CD14-positive monocyte (primary cell): ENCODE measurements around the gene COPS9. TPM values are rescaled to one million over a fixed set of nuclear protein-coding genes. Genes with fewer than 3 reads are reported as not detected.

Source experiments
- DNase-seq, 3 donors: peaks; one replicate each; pipeline ENCODE4 v3.0.0-alpha.2; 2011 to 2022
- H2AFZ ChIP-seq: 2 replicates; pipeline ENCODE4 v1.6.0; 2012; ENCODE audit warnings: mild to moderate bottlenecking, low read depth, low read length, inconsistent platforms; ENCODE audit not compliant: insufficient read depth, poor library complexity, severe bottlenecking
- H3K27ac ChIP-seq, 2 donors: 1 replicate in 1 of 2; 2 replicates in 1 of 2; pipeline ENCODE4 v1.5.1; 2012 to 2013; ENCODE audit warnings: low read length in 2 of 2, control low read depth in 1 of 2, inconsistent platforms in 1 of 2, low read depth in 1 of 2, mild to moderate bottlenecking in 1 of 2
- H3K27me3 ChIP-seq, 2 donors: one replicate each; pipeline versions ENCODE4 v1.6.0 to v1.6.1; 2011 to 2013; ENCODE audit warnings: low read length in 2 of 2; ENCODE audit not compliant: control insufficient read depth in 2 of 2, insufficient read depth in 2 of 2
- H3K36me3 ChIP-seq, 2 donors: replicated peaks in 1 of 2; 1 replicate in 1 of 2; 2 replicates in 1 of 2; pipeline versions ENCODE4 v1.5.1 to v1.6.1; 2012 to 2013; ENCODE audit warnings: low read length in 2 of 2, control low read depth in 1 of 2, inconsistent platforms in 1 of 2, mild to moderate bottlenecking in 1 of 2; ENCODE audit not compliant: insufficient read depth in 2 of 2, control insufficient read depth in 1 of 2
- H3K4me1 ChIP-seq, 2 donors: 1 replicate in 1 of 2; 2 replicates in 1 of 2; pipeline versions ENCODE4 v1.5.1 to v1.6.1; 2012 to 2013; ENCODE audit warnings: low read length in 2 of 2, control low read depth in 1 of 2, inconsistent platforms in 1 of 2, mild to moderate bottlenecking in 1 of 2, moderate library complexity in 1 of 2; ENCODE audit not compliant: insufficient read depth in 2 of 2, control insufficient read depth in 1 of 2
- H3K4me2 ChIP-seq: replicated peaks from 2 replicates; pipeline ENCODE3; 2012; ENCODE audit warnings: low read length, moderate library complexity, mild to moderate bottlenecking; ENCODE audit not compliant: poor library complexity, severe bottlenecking; ENCODE audit errors: extremely low read depth
- H3K4me3 ChIP-seq, 3 experiments: fragments of 200-600 bp in 1 of 3; sonication (generic) in 1 of 3; replicated peaks in 1 of 3; 1 replicate in 2 of 3; 2 replicates in 1 of 3; pipeline ENCODE4 v1.5.1; 2011 to 2013; ENCODE audit warnings: low read length in 3 of 3, mild to moderate bottlenecking in 3 of 3, control low read depth in 2 of 3, low read depth in 2 of 3, inconsistent platforms in 1 of 3, moderate library complexity in 1 of 3
- H3K79me2 ChIP-seq: 2 replicates; pipeline ENCODE4 v1.6.0; 2012; ENCODE audit warnings: mild to moderate bottlenecking, control low read depth, inconsistent platforms, low read length, moderate library complexity; ENCODE audit not compliant: insufficient read depth
- H3K9ac ChIP-seq: 2 replicates; pipeline ENCODE4 v1.6.0; 2017; ENCODE audit warnings: low read length, mild to moderate bottlenecking; ENCODE audit not compliant: insufficient read depth, poor library complexity, severe bottlenecking
- H3K9me3 ChIP-seq, 2 donors: replicated peaks in 1 of 2; 1 replicate in 1 of 2; 2 replicates in 1 of 2; pipeline versions ENCODE4 v1.5.1 to v1.6.1; 2012 to 2013; ENCODE audit warnings: low read length in 2 of 2, control low read depth in 1 of 2; ENCODE audit not compliant: control insufficient read depth in 1 of 2, insufficient read depth in 1 of 2
- H4K20me1 ChIP-seq: 2 replicates; pipeline ENCODE4 v1.6.0; 2012; ENCODE audit warnings: mild to moderate bottlenecking, low read length, control low read depth, moderate library complexity; ENCODE audit not compliant: insufficient read depth
- H3K27ac Mint-ChIP-seq, 7 donors: one replicate each; pipeline ENCODE4 v1.8.0; 2020; ENCODE audit warnings: mild to moderate bottlenecking in 7 of 7, mixed read lengths in 7 of 7, moderate library complexity in 6 of 7, inconsistent platforms in 2 of 7
- H3K27me3 Mint-ChIP-seq, 3 donors: one replicate each; pipeline ENCODE4 v1.8.0; 2021 to 2022; ENCODE audit warnings: low read depth in 3 of 3, mild to moderate bottlenecking in 3 of 3, mixed read lengths in 3 of 3, moderate library complexity in 3 of 3, inconsistent platforms in 1 of 3
- H3K36me3 Mint-ChIP-seq, 2 donors: one replicate each; pipeline ENCODE4 v1.8.0; 2020; ENCODE audit warnings: mixed read lengths in 2 of 2, inconsistent platforms in 1 of 2, mild to moderate bottlenecking in 1 of 2
- H3K4me1 Mint-ChIP-seq: one replicate; pipeline ENCODE4 v1.8.0; 2020; ENCODE audit warnings: mild to moderate bottlenecking, mixed read lengths
- H3K4me3 Mint-ChIP-seq, 2 donors: one replicate each; pipeline ENCODE4 v1.8.0; 2020; ENCODE audit warnings: mild to moderate bottlenecking in 2 of 2, mixed read lengths in 2 of 2, moderate library complexity in 1 of 2
- H3K9me3 Mint-ChIP-seq, 7 donors: one replicate each; pipeline ENCODE4 v1.8.0; 2020 to 2022; ENCODE audit warnings: mixed read lengths in 7 of 7, mild to moderate bottlenecking in 6 of 7, moderate library complexity in 6 of 7, inconsistent platforms in 2 of 7
- CTCF ChIP-seq: fragments of 200-600 bp; IDR thresholded peaks from one replicate; pipeline ENCODE4 v1.8.0; 2022; ENCODE audit warnings: antibody characterized with exemption, mild to moderate bottlenecking
- WGBS: methylation state at CpG from one replicate; pipeline ENCODE4 v1.1.5; 2013; ENCODE audit warnings: missing lambda C conversion rate; ENCODE audit not compliant: insufficient coverage; 5-methylcytosine and 5-hydroxymethylcytosine counted together
- intact Hi-C, 2 donors: fragments of 100-400 bp; cut with micrococcal nuclease; formaldehyde crosslinking; loops; one replicate each; pipeline versions ENCODE4 v1.15.0 to v1.15.1; 2023
- polyA plus RNA-seq, 3 donors: library from polyadenylated mRNA; depleted of rRNA in 1 of 3; unstranded in 2 of 3; stranded (reverse) in 1 of 3; fragments of 300-500 nt in 2 of 3; fragments of >200 nt in 1 of 3; fragmentation: Illumina TruSeq in 2 of 3; gene quantifications; 1 replicate in 2 of 3; 2 replicates in 1 of 3; pipeline ENCODE4 v1.2.3, GENCODE V29; 2012 to 2021

COPS9 gene
- polyA plus RNA-seq, 3 donors: 123 to 300 (median 268) TPM

GRCh38 chr2:240156435-240157146, 20.5 kb upstream of the COPS9 start:
- intact Hi-C loops: no loop called here

GRCh38 chr2:240155745-240156390, 19.8 kb upstream of the COPS9 start:
- H3K4me1 Mint-ChIP-seq: no peaks in the 10 kb centered on the region
- no peaks in the 10 kb centered on the region for H3K36me3 ChIP-seq
- peaks cover 0 to 6% (median 0%) of the 10 kb centered on the region in 7 donors for H3K9me3 Mint-ChIP-seq
- no peaks in the 10 kb centered on the region for H3K79me2 ChIP-seq
- no peaks in the 10 kb centered on the region for H3K9me3 ChIP-seq
- H3K27me3 Mint-ChIP-seq: peaks cover 4 to 14% (median 4%) of the 10 kb centered on the region in 3 donors
- no peaks in the 10 kb centered on the region for H4K20me1 ChIP-seq
- no peak overlapping the region for H2AFZ ChIP-seq
- TF ChIP-seq CTCF: no peak
- no peak overlapping the region for H3K4me3 Mint-ChIP-seq
- H3K27ac ChIP-seq: no peak overlapping the region
- no peak overlapping the region for H3K9ac ChIP-seq
- no peak for DNase-seq
- no peak overlapping the region for H3K27ac Mint-ChIP-seq
- no peaks in the 10 kb centered on the region for H3K36me3 Mint-ChIP-seq
- intact Hi-C loops: no loop called here
- no peaks in the 10 kb centered on the region for H3K27me3 ChIP-seq
- H3K4me1 ChIP-seq: no peaks in the 10 kb centered on the region
- no peak overlapping the region for H3K4me2 ChIP-seq
- WGBS: 95% methylated on average over 3 of the region's 13 CpGs
- no peak overlapping the region for H3K4me3 ChIP-seq

More at GRCh38 chr2:240156435-240157146, 20.5 kb upstream of the COPS9 start:
- no peak for TF ChIP-seq CTCF
- 86% methylated on average over 29 of the region's 29 CpGs for WGBS
- no peaks in the 10 kb centered on the region for H3K9me3 ChIP-seq
- no peak overlapping the region for H2AFZ ChIP-seq
- H3K27me3 ChIP-seq: no peaks in the 10 kb centered on the region
- no peaks in the 10 kb centered on the region for H3K79me2 ChIP-seq
- H3K27ac ChIP-seq: no peak overlapping the region
- no peak overlapping the region for H3K4me3 ChIP-seq
- Mint-ChIP-seq H3K27me3 (peaks cover 3 to 11% (median 4%) of the 10 kb centered on the region in 3 donors), H3K9me3 (peaks cover 0 to 6% (median 0%) of the 10 kb centered on the region in 7 donors), H3K4me1 (no peaks in the 10 kb centered on the region), H3K4me3 (no peak overlapping the region), H3K36me3 (no peaks in the 10 kb centered on the region), H3K27ac (no peak overlapping the region)
- H4K20me1 ChIP-seq: no peaks in the 10 kb centered on the region
- DNase-seq: no peak
- no peaks in the 10 kb centered on the region for H3K4me1 ChIP-seq
- H3K36me3 ChIP-seq: no peaks in the 10 kb centered on the region
- no peak overlapping the region for H3K9ac ChIP-seq
- no peak overlapping the region for H3K4me2 ChIP-seq
